ENCODE results near the gene EOLA2. TPM values are rescaled to one million over a fixed set of nuclear protein-coding genes. Genes with fewer than 3 reads are reported as not detected.
A peak's percentile ranks its signal among the peaks of the same experiment; 100 is the strongest.
"Not testable (repeated sequence)": the region's sequence is repeated elsewhere in the genome, so short reads cannot be mapped to it uniquely, and the experiment has no call there.

The EOLA2 gene
- total and polyA plus RNA-seq, 7 donors: 13.1 to 33.7 (median 17.3) TPM

GRCh38 chrX:149940674-149941024, 2.4 kb upstream of the EOLA2 start:
- H3K4me3 ChIP-seq: peak overlapping the region; percentile 11

GRCh38 chrX:149939905-149940673, 1.8 kb upstream of the EOLA2 start:
- Histone ChIP-seq H3K4me3 (peak overlapping the region; percentile 66), H3K27ac (peak overlapping the region; percentile 82), H3K9me3 (no peaks in the 10 kb centered on the region), H3K4me1 (peaks cover 3% of the 10 kb centered on the region), H3K27me3 (ENCODE audit: insufficient read depth in 3 of 3, low read length in 2 of 3) (no peaks in the 10 kb centered on the region), H3K36me3 (ENCODE audit: insufficient read depth in 1 of 2, low read depth in 1 of 2) (no peaks in the 10 kb centered on the region)
- 0 to 32% (median 1%) methylated on average over 21 to 26 of the region's 27 CpGs for WGBS, 3 donors
- TF ChIP-seq CTCF (IDR thresholded peaks at IDR 0.05): no peak
- intact Hi-C loops (cut with DNase I): no loop called here
- DNase-seq (peak; percentile 92 to 98), ATAC-seq (peak; percentile 72 to 80 (median 76))

More at GRCh38 chrX:149940674-149941024, 2.4 kb upstream of the EOLA2 start:
- ATAC-seq; H3K27ac ChIP-seq; H3K27me3 ChIP-seq (ENCODE audit: insufficient read depth in 3 of 3, low read length in 2 of 3); DNase-seq; intact Hi-C loops (cut with DNase I); H3K4me1 ChIP-seq; H3K9me3 ChIP-seq; H3K36me3 ChIP-seq (ENCODE audit: insufficient read depth in 1 of 2, low read depth in 1 of 2): not testable (repeated sequence)
- TF ChIP-seq CTCF (IDR thresholded peaks at IDR 0.05): peak; percentile 49
- 0 to 36% (median 5%) methylated on average over 4 to 10 of the region's 11 CpGs for WGBS, 3 donors

GRCh38 chrX:149939655-149939904, 1.3 kb upstream of the EOLA2 start:
- peak overlapping the region; percentile 66 for H3K4me3 ChIP-seq
- H3K27ac ChIP-seq: peak overlapping the region; percentile 82
- no peaks in the 10 kb centered on the region for H3K27me3 ChIP-seq (ENCODE audit: insufficient read depth in 3 of 3, low read length in 2 of 3)
- intact Hi-C loops (cut with DNase I): no loop called here
- H3K4me1 ChIP-seq: peaks cover 3% of the 10 kb centered on the region
- no peak for TF ChIP-seq CTCF (IDR thresholded peaks at IDR 0.05)
- H3K9me3 ChIP-seq: no peaks in the 10 kb centered on the region
- H3K36me3 ChIP-seq (ENCODE audit: insufficient read depth in 1 of 2, low read depth in 1 of 2): no peaks in the 10 kb centered on the region
- peak in 1 of 4 donors; percentile 75 for ATAC-seq
- 0 to 27% (median 1%) methylated on average over 10 to 16 of the region's 17 CpGs for WGBS, 3 donors
- DNase-seq: no peak

- WGBS, 3 donors: 0 to 38% (median 1%) methylated on average over 6 to 36 of the region's 50 CpGs
Measured at GRCh38 chrX:149938881-149939654, 777 bp upstream of the EOLA2 start.

More at GRCh38 chrX:149938881-149939654, 777 bp upstream of the EOLA2 start:
- Histone ChIP-seq H3K9me3 (no peaks in the 10 kb centered on the region), H3K27me3 (ENCODE audit: insufficient read depth in 3 of 3, low read length in 2 of 3) (no peaks in the 10 kb centered on the region), H3K36me3 (ENCODE audit: insufficient read depth in 1 of 2, low read depth in 1 of 2) (no peaks in the 10 kb centered on the region), H3K4me3 (peak overlapping the region; percentile 81), H3K4me1 (peaks cover 3% of the 10 kb centered on the region), H3K27ac (peak overlapping the region; percentile 84)
- ATAC-seq (peak; percentile 56 to 71 (median 60)), DNase-seq (peak; percentile 94 to 97)
- no peak for TF ChIP-seq CTCF (IDR thresholded peaks at IDR 0.05)
- intact Hi-C loops (cut with DNase I): no loop called here

All from psoas muscle (tissue), 8 donors.